Type B pancreatic cell (in vitro differentiated cells): ENCODE data around the gene DOHH. TPM values are rescaled to one million over a fixed set of nuclear protein-coding genes. Genes with fewer than 3 reads are reported as not detected.

ENCODE experiments used
- DNase-seq: peaks from one replicate; pipeline ENCODE4 v3.0.0; 2021; ENCODE audit warnings: mixed read lengths; ENCODE audit not compliant: unreplicated experiment; ENCODE audit errors: extremely low spot score
- H3K27ac Mint-ChIP-seq: 2 replicates; pipeline ENCODE4 v1.8.0; 2021; ENCODE audit warnings: mild to moderate bottlenecking, mixed read lengths
- H3K27me3 Mint-ChIP-seq: 2 replicates; pipeline ENCODE4 v1.8.0; 2021; ENCODE audit warnings: mixed read lengths
- H3K36me3 Mint-ChIP-seq: 2 replicates; pipeline ENCODE4 v1.8.0; 2021; ENCODE audit warnings: mixed read lengths
- H3K4me1 Mint-ChIP-seq: one replicate; pipeline ENCODE4 v1.8.0; 2021; ENCODE audit warnings: mixed read lengths; ENCODE audit not compliant: unreplicated experiment
- H3K4me3 Mint-ChIP-seq: 2 replicates; pipeline ENCODE4 v1.8.0; 2021; ENCODE audit warnings: mild to moderate bottlenecking, mixed read lengths
- H3K9me3 Mint-ChIP-seq: 2 replicates; pipeline ENCODE4 v1.8.0; 2021; ENCODE audit warnings: mixed read lengths
- CTCF ChIP-seq: fragments of 200-600 bp; sonication (generic); conservative IDR thresholded peaks from 2 replicates; pipeline ENCODE4 v1.5.0; 2021; ENCODE audit warnings: antibody characterized with exemption, mild to moderate bottlenecking
- total RNA-seq: library from RNA; stranded (reverse); gene quantifications from 2 replicates; pipeline ENCODE4 v1.2.1, GENCODE V29; 2021; ENCODE audit warnings: low replicate concordance

Gene DOHH
- total RNA-seq, 1 donor from 2014 or later, result 10.8 TPM

- peaks cover 10% of the 10 kb centered on the region for H3K4me1 Mint-ChIP-seq
- H3K4me3 Mint-ChIP-seq, result peak overlapping the region; percentile 45
- DNase-seq, result no peak
- peaks cover 5% of the 10 kb centered on the region for H3K36me3 Mint-ChIP-seq
- TF ChIP-seq CTCF, result no peak
- no peaks in the 10 kb centered on the region for H3K9me3 Mint-ChIP-seq
- H3K27ac Mint-ChIP-seq, result no peak overlapping the region
- H3K27me3 Mint-ChIP-seq, result peaks cover 29% of the 10 kb centered on the region
Observed at GRCh38 chr19:3458229-3459088, 42.0 kb downstream of the DOHH start.

- DNase-seq, result no peak
- peaks cover 26% of the 10 kb centered on the region for H3K27me3 Mint-ChIP-seq
Observed at GRCh38 chr19:3457528-3458228, 42.8 kb downstream of the DOHH start.

GRCh38 chr19:3456925-3457527, 43.4 kb downstream of the DOHH start:
- peaks cover 5% of the 10 kb centered on the region for H3K4me1 Mint-ChIP-seq
- H3K27me3 Mint-ChIP-seq, result peaks cover 20% of the 10 kb centered on the region
- no peak for DNase-seq
- H3K9me3 Mint-ChIP-seq, result no peaks in the 10 kb centered on the region
- peak overlapping the region; percentile 25 for H3K4me3 Mint-ChIP-seq
- no peak overlapping the region for H3K27ac Mint-ChIP-seq
- no peaks in the 10 kb centered on the region for H3K36me3 Mint-ChIP-seq
- no peak for TF ChIP-seq CTCF

More at GRCh38 chr19:3457528-3458228, 42.8 kb downstream of the DOHH start:
- H3K4me3 Mint-ChIP-seq, result peak overlapping the region; percentile 25
- no peak for TF ChIP-seq CTCF
- no peak overlapping the region for H3K27ac Mint-ChIP-seq
- no peaks in the 10 kb centered on the region for H3K9me3 Mint-ChIP-seq
- peaks cover 7% of the 10 kb centered on the region for H3K4me1 Mint-ChIP-seq
- H3K36me3 Mint-ChIP-seq, result peaks cover 2% of the 10 kb centered on the region

- Mint-ChIP-seq H3K27me3 (peaks cover 19% of the 10 kb centered on the region), H3K27ac (no peak overlapping the region)
- DNase-seq, result no peak
Observed at GRCh38 chr19:3455960-3456601, 44.4 kb downstream of the DOHH start.

More at GRCh38 chr19:3455960-3456601, 44.4 kb downstream of the DOHH start:
- peaks cover 6% of the 10 kb centered on the region for H3K4me1 Mint-ChIP-seq
- H3K4me3 Mint-ChIP-seq, result no peak overlapping the region
- H3K9me3 Mint-ChIP-seq, result no peaks in the 10 kb centered on the region
- peaks cover 1% of the 10 kb centered on the region for H3K36me3 Mint-ChIP-seq
- no peak for TF ChIP-seq CTCF
